ENCODE results near the gene UBC. TPM values are rescaled to one million over a fixed set of nuclear protein-coding genes. Genes with fewer than 3 reads are reported as not detected.

Gene UBC
- total RNA-seq (2014; rRNA removed; shearing (Covaris generic)), result 951 and 1,170 TPM in 2 replicates

- peak; percentile 93 for DNase-seq (ENCODE audit: low read depth)
Observed at GRCh38 chr12:124914392-124915238, at the start of gene UBC. UBC (minus strand) TSS chr12:124914650; CDS start chr12:124913771, 879 bp downstream.

- no peak for DNase-seq (ENCODE audit: low read depth)
Observed at GRCh38 chr12:124963211-124963610, 48.8 kb upstream of the UBC start.

- DNase-seq (ENCODE audit: low read depth), result no peak
Observed at GRCh38 chr12:124961055-124961454, 46.6 kb upstream of the UBC start.

GRCh38 chr12:124956571-124956970 lies 42.1 kb upstream of the UBC start:
- no peak for DNase-seq (ENCODE audit: low read depth)

- no peak for DNase-seq (ENCODE audit: low read depth)
Observed at GRCh38 chr12:124954771-124955170, 40.3 kb upstream of the UBC start.

GRCh38 chr12:124953689-124954405 lies 39.4 kb upstream of the UBC start:
- no peak for DNase-seq (ENCODE audit: low read depth)

- DNase-seq (ENCODE audit: low read depth), result peak; percentile 86
Observed at GRCh38 chr12:124952801-124953200, 38.4 kb upstream of the UBC start.

- no peak for DNase-seq (ENCODE audit: low read depth)
Observed at GRCh38 chr12:124952295-124952694, 37.8 kb upstream of the UBC start.

GRCh38 chr12:124949779-124950728 lies 35.6 kb upstream of the UBC start:
- no peak for DNase-seq (ENCODE audit: low read depth)

GRCh38 chr12:124949066-124949465 lies 34.6 kb upstream of the UBC start:
- DNase-seq (ENCODE audit: low read depth), result no peak

GRCh38 chr12:124947561-124948398 lies 33.3 kb upstream of the UBC start:
- no peak for DNase-seq (ENCODE audit: low read depth)

GRCh38 chr12:124947013-124947412 lies 32.6 kb upstream of the UBC start:
- DNase-seq (ENCODE audit: low read depth), result no peak

GRCh38 chr12:124946447-124946793 lies 32.0 kb upstream of the UBC start:
- DNase-seq (ENCODE audit: low read depth), result no peak

GRCh38 chr12:124941170-124941527 lies 26.7 kb upstream of the UBC start:
- DNase-seq (ENCODE audit: low read depth), result no peak

GRCh38 chr12:124940393-124941169 lies 26.1 kb upstream of the UBC start:
- peak; percentile 90 for DNase-seq (ENCODE audit: low read depth)

- no peak for DNase-seq (ENCODE audit: low read depth)
Observed at GRCh38 chr12:124940143-124940392, 25.6 kb upstream of the UBC start.

GRCh38 chr12:124939421-124940142 lies 25.1 kb upstream of the UBC start:
- DNase-seq (ENCODE audit: low read depth), result peak; percentile 92

GRCh38 chr12:124939079-124939420 lies 24.6 kb upstream of the UBC start:
- DNase-seq (ENCODE audit: low read depth), result peak; percentile 79

GRCh38 chr12:124938587-124938986 lies 24.1 kb upstream of the UBC start:
- peak; percentile 33 for DNase-seq (ENCODE audit: low read depth)

- DNase-seq (ENCODE audit: low read depth), result no peak
Observed at GRCh38 chr12:124938108-124938507, 23.7 kb upstream of the UBC start.
